Mesenchymal stem cell (in vitro differentiated cells and primary cell): ENCODE data around the gene ZNF428.
"Not testable (repeated sequence)": the region's sequence is repeated elsewhere in the genome, so short reads cannot be mapped to it uniquely, and the experiment has no call there.

Source experiments
- DNase-seq: peaks from one replicate; pipeline ENCODE4 v3.0.0-alpha.2; 2013
- H2AFZ ChIP-seq: one replicate; pipeline ENCODE4 v1.6.1; 2013; ENCODE audit warnings: low read depth, mild to moderate bottlenecking, control low read depth, inconsistent platforms, low read length, moderate library complexity
- H2AK5ac ChIP-seq: 2 replicates; pipeline ENCODE4 v1.6.1; 2013; ENCODE audit warnings: low read length, moderate library complexity, mild to moderate bottlenecking, inconsistent platforms; ENCODE audit not compliant: severe bottlenecking
- H2BK120ac ChIP-seq: one replicate; pipeline ENCODE4 v1.6.1; 2013; ENCODE audit warnings: low read depth, mild to moderate bottlenecking, inconsistent platforms, low read length, moderate library complexity
- H2BK12ac ChIP-seq, 2 experiments: one replicate each; pipeline ENCODE4 v1.6.1; 2013; ENCODE audit warnings: inconsistent platforms in 2 of 2, low read length in 2 of 2, mild to moderate bottlenecking in 2 of 2, moderate library complexity in 2 of 2, control low read depth in 1 of 2
- H2BK15ac ChIP-seq: one replicate; pipeline ENCODE4 v1.6.1; 2013; ENCODE audit warnings: mild to moderate bottlenecking, low read depth, inconsistent platforms; ENCODE audit not compliant: poor library complexity, severe bottlenecking
- H2BK5ac ChIP-seq: 2 replicates; pipeline ENCODE4 v1.6.1; 2013; ENCODE audit warnings: low read depth, mild to moderate bottlenecking, low read length, control low read depth, inconsistent platforms; ENCODE audit not compliant: poor library complexity, severe bottlenecking
- H3K14ac ChIP-seq, 2 experiments: one replicate each; pipeline ENCODE4 v1.6.1; 2013; ENCODE audit warnings: inconsistent platforms in 2 of 2, low read length in 2 of 2, control low read depth in 1 of 2, mild to moderate bottlenecking in 1 of 2, moderate library complexity in 1 of 2
- H3K18ac ChIP-seq, 2 experiments: one replicate each; pipeline ENCODE4 v1.6.1; 2013; ENCODE audit warnings: inconsistent platforms in 2 of 2, low read length in 2 of 2, control low read depth in 1 of 2, low read depth in 1 of 2, mild to moderate bottlenecking in 1 of 2
- H3K23ac ChIP-seq, 2 experiments: one replicate each; pipeline ENCODE4 v1.6.1; 2013; ENCODE audit warnings: inconsistent platforms in 2 of 2, low read length in 2 of 2, mild to moderate bottlenecking in 2 of 2, moderate library complexity in 2 of 2, control low read depth in 1 of 2
- H3K27ac ChIP-seq: 2 replicates; pipeline ENCODE4 v1.5.1; 2013; ENCODE audit warnings: mild to moderate bottlenecking, moderate library complexity, low read length, control low read depth, inconsistent platforms; ENCODE audit not compliant: poor library complexity, severe bottlenecking
- H3K27me3 ChIP-seq, 2 experiments: 2 replicates each; pipeline versions ENCODE4 v1.6.1 to v1.7.0; 2013; ENCODE audit warnings: low read length in 2 of 2, mild to moderate bottlenecking in 2 of 2, moderate library complexity in 2 of 2, control low read depth in 1 of 2, inconsistent platforms in 1 of 2; ENCODE audit not compliant: control insufficient read depth in 1 of 2, insufficient read depth in 1 of 2
- H3K36me3 ChIP-seq, 2 experiments: 2 replicates each; pipeline versions ENCODE4 v1.6.1 to v1.7.0; 2013; ENCODE audit warnings: low read length in 2 of 2, control low read depth in 1 of 2, inconsistent platforms in 1 of 2, low read depth in 1 of 2, mild to moderate bottlenecking in 1 of 2; ENCODE audit not compliant: insufficient read depth in 2 of 2, control insufficient read depth in 1 of 2
- H3K4ac ChIP-seq, 2 experiments: one replicate each; pipeline ENCODE4 v1.6.1; 2013; ENCODE audit warnings: inconsistent platforms in 2 of 2, low read length in 2 of 2, mild to moderate bottlenecking in 2 of 2, moderate library complexity in 2 of 2, control low read depth in 1 of 2, low read depth in 1 of 2
- H3K4me1 ChIP-seq: 2 replicates; pipeline ENCODE4 v1.6.1; 2013; ENCODE audit warnings: low read depth, low read length, control low read depth; ENCODE audit not compliant: control insufficient read depth, insufficient read depth
- H3K4me2 ChIP-seq: 2 replicates; pipeline ENCODE4 v1.6.1; 2013; ENCODE audit warnings: low read length, mild to moderate bottlenecking, inconsistent platforms; ENCODE audit not compliant: poor library complexity, severe bottlenecking
- H3K4me3 ChIP-seq, 2 experiments: 2 replicates each; pipeline versions ENCODE4 v1.5.1 to v1.7.0; 2013; ENCODE audit warnings: low read length in 2 of 2, mild to moderate bottlenecking in 2 of 2, control low read depth in 1 of 2, low read depth in 1 of 2; ENCODE audit not compliant: insufficient read depth in 1 of 2
- H3K79me1 ChIP-seq: replicated peaks from 2 replicates; pipeline ENCODE4 v1.6.1; 2013; ENCODE audit warnings: mild to moderate bottlenecking, control low read depth, low read length, inconsistent platforms; ENCODE audit not compliant: poor library complexity, severe bottlenecking
- H3K9ac ChIP-seq: 2 replicates; pipeline ENCODE4 v1.7.0; 2013; ENCODE audit warnings: mild to moderate bottlenecking, low read length, moderate library complexity
- H3K9me3 ChIP-seq: 2 replicates; pipeline ENCODE4 v1.7.0; 2013; ENCODE audit warnings: mild to moderate bottlenecking, low read length; ENCODE audit not compliant: control insufficient read depth
- H4K8ac ChIP-seq: one replicate; pipeline ENCODE4 v1.6.1; 2013; ENCODE audit warnings: inconsistent platforms, mild to moderate bottlenecking, low read length, moderate library complexity
- H4K91ac ChIP-seq: one replicate; pipeline ENCODE4 v1.6.1; 2013; ENCODE audit warnings: mild to moderate bottlenecking, low read length, inconsistent platforms
- WGBS: methylation state at CpG from one replicate; pipeline ENCODE4 v1.1.7; 2013; ENCODE audit warnings: mixed read lengths; 5-methylcytosine and 5-hydroxymethylcytosine counted together

ZNF428 gene

DNA sequence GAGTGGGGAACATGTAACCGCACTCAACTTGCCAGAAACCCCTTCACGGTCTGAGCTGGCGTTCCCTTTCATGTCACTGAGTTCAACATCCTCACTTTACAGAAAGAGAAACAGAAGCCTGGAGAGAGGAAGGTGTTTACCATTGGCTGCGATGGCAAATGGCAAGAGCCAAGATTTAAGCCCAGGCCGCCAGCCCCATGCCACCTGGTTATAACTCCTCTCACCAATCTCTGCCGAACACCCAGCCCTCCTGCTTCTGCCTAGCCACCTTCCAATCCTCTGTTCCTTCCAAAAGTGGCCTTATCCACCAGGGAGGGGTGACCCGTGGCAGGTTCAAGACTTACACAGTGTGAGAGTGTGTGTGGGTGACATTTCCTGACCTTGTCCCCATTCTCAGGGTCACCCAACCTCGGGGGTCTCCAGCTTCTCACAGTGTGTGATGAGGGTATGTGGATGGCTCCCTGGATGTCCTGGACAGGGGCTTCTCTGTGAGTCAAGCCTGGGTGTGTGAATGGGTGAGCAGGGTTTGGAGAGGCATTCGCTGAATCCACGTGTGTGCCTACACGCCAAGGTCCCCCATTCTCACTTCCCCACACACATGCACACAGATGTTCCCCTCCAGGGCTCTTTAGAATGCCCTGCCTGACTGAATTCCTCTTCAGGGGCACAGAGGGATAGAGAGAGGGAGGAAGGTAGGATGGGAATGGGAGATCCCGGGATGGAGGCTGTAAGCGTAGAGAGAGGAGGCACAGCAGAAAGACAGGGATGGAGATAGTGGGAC, 19.0 kb upstream of the ZNF428 start:
- H2AK5ac ChIP-seq: peak overlapping the region; percentile 23
- no peak overlapping the region for H3K18ac ChIP-seq
- 92% methylated on average over 10 of the region's 13 CpGs for WGBS
- H3K27me3 ChIP-seq: peaks cover 0 to 36% of the 10 kb centered on the region in 2 experiments
- H3K36me3 ChIP-seq: no peaks in the 10 kb centered on the region
- no peak overlapping the region for H4K91ac ChIP-seq
- H2BK5ac ChIP-seq: no peak overlapping the region
- no peaks in the 10 kb centered on the region for H3K9me3 ChIP-seq
- H2BK120ac ChIP-seq: no peak overlapping the region
- no peak overlapping the region for H3K4me3 ChIP-seq
- no peak overlapping the region for H2BK12ac ChIP-seq
- peaks cover 39% of the 10 kb centered on the region for H3K4me1 ChIP-seq
- H3K27ac ChIP-seq: no peak overlapping the region
- peak overlapping the region; percentile 81 for H3K4me2 ChIP-seq
- DNase-seq: no peak
- H4K8ac ChIP-seq: no peak overlapping the region
- no peak overlapping the region for H3K4ac ChIP-seq
- H2AFZ ChIP-seq: no peak overlapping the region
- H3K14ac ChIP-seq: no peak overlapping the region
- H3K79me1 ChIP-seq: peaks cover 18% of the 10 kb centered on the region
- H3K9ac ChIP-seq: no peak overlapping the region
- peak overlapping the region in 1 of 2 experiments; percentile 20 for H3K23ac ChIP-seq
- H2BK15ac ChIP-seq: no peak overlapping the region

GRCh38 chr19:43636121-43636683, 16.8 kb upstream of the ZNF428 start:
- DNase-seq: no peak
- Histone ChIP-seq H3K36me3 (no peaks in the 10 kb centered on the region), H3K79me1 (peaks cover 19% of the 10 kb centered on the region), H3K23ac (no peak overlapping the region), H3K4me3 (no peak overlapping the region), H2BK15ac (peak overlapping the region; percentile 66), H4K8ac (peak overlapping the region; percentile 27), H3K14ac (no peak overlapping the region), H3K18ac (no peak overlapping the region), H3K4me1 (peaks cover 39% of the 10 kb centered on the region), H2AK5ac (peak overlapping the region; percentile 86), H3K9ac (no peak overlapping the region), H3K4ac (no peak overlapping the region), H3K27ac (peak overlapping the region; percentile 45), H3K27me3 (peaks cover 0 to 33% of the 10 kb centered on the region in 2 experiments), H2BK120ac (peak overlapping the region; percentile 65), H2BK12ac (no peak overlapping the region), H3K4me2 (peak overlapping the region; percentile 49), H4K91ac (peak overlapping the region; percentile 29), H3K9me3 (no peaks in the 10 kb centered on the region), H2BK5ac (no peak overlapping the region), H2AFZ (no peak overlapping the region)
- 69% methylated on average over 12 of the region's 14 CpGs for WGBS

DNA sequence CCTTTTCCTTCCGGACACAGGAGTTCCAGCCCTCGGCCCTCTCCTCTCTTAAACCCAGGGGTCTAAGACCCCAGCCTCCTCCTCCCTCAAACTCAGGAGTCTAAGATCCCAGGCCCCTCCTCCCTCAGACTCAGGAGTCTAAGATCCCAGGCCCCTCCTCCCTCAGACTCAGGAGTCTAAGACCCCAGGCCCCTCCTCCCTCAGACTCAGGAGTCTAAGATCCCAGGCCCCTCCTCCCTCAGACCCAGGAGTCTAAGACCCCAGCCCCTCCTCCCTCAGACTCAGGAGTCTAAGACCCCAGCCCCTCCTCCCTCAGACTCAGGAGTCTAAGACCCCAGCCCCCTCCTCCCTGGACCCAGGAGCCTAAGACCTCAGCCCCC, 16.1 kb upstream of the ZNF428 start:
- DNase-seq, H3K14ac ChIP-seq, H3K4me3 ChIP-seq, H3K18ac ChIP-seq, H2BK12ac ChIP-seq, H2AFZ ChIP-seq, H3K4ac ChIP-seq, H3K23ac ChIP-seq, H2BK5ac ChIP-seq, H3K36me3 ChIP-seq, H3K9me3 ChIP-seq: not testable (repeated sequence)
- peak overlapping the region; percentile 94 for H2AK5ac ChIP-seq
- H4K8ac ChIP-seq: peak overlapping the region; percentile 97
- peak overlapping the region; percentile 74 for H2BK15ac ChIP-seq
- WGBS: 13% methylated on average over 2 of the region's 2 CpGs
- peak overlapping the region; percentile 34 for H3K27ac ChIP-seq
- H3K79me1 ChIP-seq: peaks cover 21% of the 10 kb centered on the region
- H3K27me3 ChIP-seq: peaks cover 0 to 28% of the 10 kb centered on the region in 2 experiments
- peak overlapping the region; percentile 94 for H4K91ac ChIP-seq
- H3K9ac ChIP-seq: peak overlapping the region; percentile 67
- H2BK120ac ChIP-seq: peak overlapping the region; percentile 81
- peak overlapping the region; percentile 86 for H3K4me2 ChIP-seq
- peaks cover 39% of the 10 kb centered on the region for H3K4me1 ChIP-seq

GRCh38 chr19:43634872-43635560, 15.6 kb upstream of the ZNF428 start:
- Histone ChIP-seq H3K36me3 (no peaks in the 10 kb centered on the region), H3K4me2 (peak overlapping the region; percentile 86), H3K27me3 (peaks cover 0 to 23% of the 10 kb centered on the region in 2 experiments), H2AK5ac (peak overlapping the region; percentile 94), H2BK5ac (peak overlapping the region; percentile 11), H4K91ac (peak overlapping the region; percentile 94), H2BK120ac (peak overlapping the region; percentile 81), H3K14ac (peak overlapping the region in 1 of 2 experiments; percentile 87), H2AFZ (peak overlapping the region; percentile 72), H3K23ac (no peak overlapping the region), H3K9ac (peak overlapping the region; percentile 67), H3K4ac (peak overlapping the region; percentile 55 to 79), H2BK15ac (peak overlapping the region; percentile 74), H2BK12ac (peak overlapping the region in 1 of 2 experiments; percentile 37), H4K8ac (peak overlapping the region; percentile 97), H3K18ac (peak overlapping the region; percentile 80 to 81), H3K79me1 (peaks cover 20% of the 10 kb centered on the region), H3K9me3 (no peaks in the 10 kb centered on the region), H3K4me1 (peaks cover 35% of the 10 kb centered on the region), H3K4me3 (peak overlapping the region; percentile 28 to 29), H3K27ac (peak overlapping the region; percentile 33)
- 13% methylated on average over 17 of the region's 17 CpGs for WGBS
- no peak for DNase-seq
